A172 (cell line): ENCODE results near the gene S100A13. TPM values are rescaled to one million over a fixed set of nuclear protein-coding genes. Genes with fewer than 3 reads are reported as not detected.
A peak's percentile ranks its signal among the peaks of the same experiment; 100 is the strongest.

Source experiments
- DNase-seq: peaks from one replicate; pipeline ENCODE4 v3.0.0-alpha.2; 2015; ENCODE audit warnings: low spot score
- total RNA-seq: library from RNA; depleted of rRNA; stranded (reverse); fragments of >200 nt; shearing (Covaris generic); gene quantifications from 2 replicates; pipeline ENCODE4 v1.2.3, GENCODE V29; 2014

Gene S100A13
- total RNA-seq, 1 experiment from 2014 or later = 116 TPM

DNA sequence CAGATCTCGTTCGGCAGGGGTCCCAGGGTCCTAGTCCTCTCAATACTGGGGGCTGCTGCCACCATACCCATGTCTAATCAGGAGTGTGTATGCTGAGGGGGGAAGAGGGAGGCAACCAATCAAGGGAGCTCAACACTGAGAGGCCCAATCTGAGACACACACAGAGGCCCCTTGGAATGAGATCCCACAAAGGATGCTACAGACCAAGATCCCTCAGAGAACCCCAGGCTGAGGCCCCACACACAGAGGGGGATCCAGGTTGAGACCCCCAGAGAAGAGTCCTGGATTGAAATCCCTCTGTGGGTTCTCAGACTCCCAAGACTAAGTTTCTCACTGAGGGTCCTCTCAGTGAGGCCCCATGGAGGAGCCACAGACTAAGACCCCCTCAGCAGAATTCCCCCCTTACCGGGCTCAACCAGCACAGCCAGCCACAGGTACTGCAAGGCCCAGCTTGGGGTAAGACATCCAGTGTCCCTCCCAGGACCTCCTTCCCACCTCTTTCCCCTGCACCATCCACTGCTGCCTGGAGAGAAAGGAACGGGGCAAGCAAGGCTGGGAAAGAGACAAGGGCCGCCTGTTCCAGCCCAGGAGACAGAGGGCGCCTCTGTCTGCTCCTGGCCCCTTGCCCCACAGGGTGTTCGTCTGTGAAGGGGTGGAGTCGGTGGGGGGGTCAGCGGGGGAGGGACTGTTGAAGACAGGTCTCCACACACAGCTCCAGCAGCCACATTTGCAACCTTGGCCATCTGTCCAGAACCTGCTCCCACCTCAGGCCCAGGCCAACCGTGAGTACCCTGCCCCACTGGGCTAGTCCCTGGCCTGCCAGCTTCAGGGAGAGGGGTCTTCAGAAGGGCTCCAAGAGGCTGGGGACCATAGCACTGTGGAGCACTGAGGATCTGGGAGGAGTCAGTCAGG lies 666 bp upstream of the S100A13 start, which contains the start of gene S100A1:
TSS of gene S100A1 (plus strand) at position 720 of the 912 bp plus-strand sequence. CDS start 2,088 bp downstream, outside the sequence.
- DNase-seq = no peak

DNA sequence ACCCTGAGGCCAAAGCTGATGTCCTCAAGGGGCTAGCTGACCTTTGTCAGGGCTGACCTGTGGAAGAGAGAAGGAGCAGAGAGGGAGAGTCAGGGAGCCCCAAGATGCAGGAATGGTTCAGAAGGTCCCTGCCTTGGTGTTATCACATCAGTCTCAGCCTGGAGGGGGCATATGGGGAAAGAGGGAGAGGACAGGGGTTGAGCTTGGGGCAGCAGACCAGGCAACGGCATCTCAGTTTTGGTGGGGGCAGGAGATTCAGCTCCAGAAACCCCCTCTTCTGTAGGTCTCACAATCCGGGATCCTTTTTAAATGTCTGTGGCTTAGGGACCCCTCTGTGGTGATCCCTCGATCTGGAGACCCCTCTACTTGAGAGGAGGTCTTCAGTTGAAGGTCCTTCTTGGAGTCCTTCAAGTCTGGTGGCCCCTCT lies 815 bp downstream of the S100A13 start:
- DNase-seq = no peak

DNA sequence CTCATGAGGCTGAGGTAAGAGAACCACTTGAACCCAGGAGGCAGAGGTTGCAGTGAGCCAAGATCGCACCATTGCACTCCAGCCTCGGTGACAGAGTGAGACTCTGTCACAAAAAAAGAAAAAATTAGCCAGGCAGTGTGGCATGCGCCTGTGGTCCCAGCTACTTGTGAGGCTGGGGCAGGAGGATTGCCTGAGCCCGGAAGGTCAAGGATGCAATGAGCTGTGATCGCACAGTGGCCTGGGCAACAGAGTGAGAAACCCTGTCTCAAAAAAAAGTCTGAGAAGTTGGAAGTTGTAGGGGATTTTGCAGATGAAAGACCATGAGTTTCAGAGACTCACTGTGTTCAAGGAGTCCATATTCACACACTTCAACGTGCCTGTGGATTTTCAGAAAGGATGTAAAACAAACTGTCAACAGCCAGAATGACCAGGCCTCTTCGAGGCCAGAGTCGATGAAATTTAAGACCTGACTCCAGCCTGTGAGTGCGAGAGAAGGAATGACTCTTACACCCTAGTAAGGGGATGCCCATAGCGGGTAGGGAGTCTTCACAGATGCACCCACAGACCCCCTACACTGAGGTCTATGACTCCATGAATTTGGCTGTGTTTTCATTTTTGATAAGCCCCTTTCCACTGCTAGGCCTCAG lies 2.2 kb downstream of the S100A13 start:
- DNase-seq = no peak

DNA sequence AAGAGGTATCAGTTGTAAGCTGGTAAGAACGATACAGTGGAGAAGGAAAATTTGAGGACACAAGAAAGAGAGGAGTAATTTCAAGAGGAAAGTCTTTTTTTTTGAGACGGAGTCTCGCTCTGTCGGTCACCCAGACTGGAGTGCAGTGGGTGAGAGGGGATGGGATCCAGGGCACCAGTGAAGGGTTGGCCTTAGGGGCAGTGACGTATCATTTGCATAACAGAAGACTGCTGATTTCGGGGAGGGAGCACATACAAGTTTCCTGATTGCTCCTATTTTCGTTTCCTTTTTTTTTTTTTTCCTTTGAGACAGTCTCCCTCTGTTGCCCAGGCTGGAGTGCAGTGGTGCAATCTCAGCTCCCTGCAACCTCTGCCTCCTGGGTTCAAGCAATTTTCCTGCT lies 4.2 kb downstream of the S100A13 start:
- DNase-seq = no peak

DNA sequence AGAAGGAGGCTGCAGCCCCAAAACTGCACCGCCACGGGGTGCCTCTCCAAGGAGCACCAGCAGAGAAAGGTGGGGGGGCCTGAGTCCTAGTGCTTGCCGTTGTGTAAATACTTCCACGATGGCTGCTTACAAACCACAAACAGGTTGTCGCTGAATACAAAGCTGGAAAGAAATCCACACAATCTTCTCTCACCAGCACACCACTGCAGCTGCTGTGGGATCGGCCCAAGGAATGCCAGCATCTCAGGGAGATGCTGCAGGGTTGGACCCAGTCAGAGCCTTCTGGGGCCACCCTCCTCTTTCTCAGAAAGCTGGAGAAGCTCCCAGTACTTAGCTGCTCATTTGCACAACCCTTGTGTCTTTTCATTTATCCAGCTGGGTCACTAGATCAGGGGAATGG lies 8.1 kb downstream of the S100A13 start:
- no peak for DNase-seq

DNA sequence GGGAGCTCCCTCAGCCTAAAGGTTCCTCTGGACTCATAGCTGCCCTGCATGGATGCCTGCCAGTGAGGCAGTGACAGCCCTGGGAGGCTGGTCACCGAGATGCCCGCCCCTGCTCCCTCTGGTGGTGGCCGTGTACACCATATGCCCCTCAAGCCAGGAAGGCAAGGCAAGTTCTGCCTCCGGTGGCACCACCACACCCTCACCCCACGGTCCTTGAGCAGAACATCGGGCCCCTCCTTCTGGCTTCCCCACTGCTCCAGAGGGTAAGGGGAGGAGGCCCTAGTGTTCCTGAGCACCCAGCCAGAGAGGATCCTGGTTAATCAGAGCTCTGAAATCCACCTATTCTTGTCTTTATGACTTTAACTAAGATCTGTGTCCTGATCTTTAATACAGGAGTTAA lies 9.6 kb downstream of the S100A13 start:
- peak; percentile 62 for DNase-seq

DNA sequence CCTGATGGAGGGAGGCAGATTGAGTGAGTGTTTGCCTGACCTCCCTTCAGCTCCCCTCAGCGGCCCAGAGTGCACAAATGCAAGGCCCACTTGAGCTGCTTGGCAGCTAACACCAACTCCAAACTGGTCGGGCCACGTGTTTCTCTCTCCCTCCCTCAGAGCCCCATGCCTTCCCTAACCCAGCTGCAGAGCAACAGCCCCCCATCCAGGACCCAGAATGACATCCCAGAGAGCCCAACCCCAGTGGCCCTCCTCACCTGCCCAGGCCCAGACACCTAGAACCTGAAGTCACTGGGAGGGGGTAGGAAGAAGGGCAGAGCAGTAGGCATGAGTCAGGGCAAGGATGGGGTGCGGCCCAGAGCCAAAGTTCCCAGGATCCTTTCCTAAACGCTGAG lies 10.4 kb downstream of the S100A13 start:
- no peak for DNase-seq

DNA sequence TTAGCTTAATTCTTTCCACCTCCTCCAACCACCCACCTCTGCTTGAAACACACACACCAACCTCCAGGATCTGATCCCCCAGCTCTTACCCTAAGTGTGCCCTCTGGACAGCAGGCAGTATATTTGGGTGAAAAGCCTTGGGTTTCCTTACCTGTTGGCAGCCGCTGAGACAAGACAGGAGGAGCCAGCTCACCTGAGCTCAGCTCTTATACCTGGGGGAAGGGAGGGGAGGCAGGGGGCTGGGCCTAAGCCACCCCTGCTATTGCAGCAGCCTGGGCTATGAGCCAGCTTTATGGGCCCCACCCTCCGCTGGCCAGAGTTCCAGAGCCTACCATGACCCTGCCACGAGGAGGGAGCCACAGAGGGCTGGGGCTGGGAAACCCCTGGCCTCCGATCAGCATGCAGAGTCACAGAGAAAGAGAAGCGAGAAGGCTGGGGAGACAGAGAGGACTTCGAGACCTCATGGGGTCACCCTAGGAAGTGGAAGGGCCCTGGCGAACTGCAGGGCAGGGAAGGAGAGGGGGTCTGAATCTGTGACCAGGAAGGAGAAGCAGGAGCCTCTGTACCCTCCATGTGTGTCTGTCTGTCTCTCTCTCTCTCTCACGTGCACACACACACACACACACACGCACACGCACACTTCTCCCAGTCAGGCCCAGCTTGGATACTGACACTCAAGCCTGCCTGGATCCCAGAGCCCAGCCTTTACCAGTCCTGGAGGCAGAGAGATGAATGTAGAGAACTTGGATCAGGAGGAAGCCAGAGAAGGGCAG lies 11.0 kb downstream of the S100A13 start, which contains the start of gene S100A14:
TSS of gene S100A14 (minus strand) at position 182 of the 773 bp plus-strand sequence. CDS start 467 bp downstream, outside the sequence.
- no peak for DNase-seq

DNA sequence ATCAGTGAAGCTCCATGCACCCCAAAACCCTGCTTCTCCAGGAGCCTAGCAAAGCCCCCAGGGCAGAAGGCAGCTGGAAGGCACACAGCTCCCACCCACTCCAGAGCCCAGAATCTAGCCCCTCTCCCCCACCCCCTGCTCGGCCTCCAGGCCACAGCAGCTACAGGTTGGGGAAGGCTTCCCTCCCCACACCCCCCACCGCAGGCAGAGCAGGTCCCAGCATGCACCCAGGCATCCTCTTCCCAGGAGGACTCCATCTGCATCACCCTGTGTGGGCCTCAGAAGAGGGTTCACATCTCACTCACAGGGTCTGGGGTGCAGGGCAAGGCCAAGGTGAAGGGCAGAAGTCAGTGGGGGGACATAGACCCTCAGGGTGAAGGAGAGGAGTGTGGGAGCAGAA lies 11.9 kb downstream of the S100A13 start:
- no peak for DNase-seq

DNA sequence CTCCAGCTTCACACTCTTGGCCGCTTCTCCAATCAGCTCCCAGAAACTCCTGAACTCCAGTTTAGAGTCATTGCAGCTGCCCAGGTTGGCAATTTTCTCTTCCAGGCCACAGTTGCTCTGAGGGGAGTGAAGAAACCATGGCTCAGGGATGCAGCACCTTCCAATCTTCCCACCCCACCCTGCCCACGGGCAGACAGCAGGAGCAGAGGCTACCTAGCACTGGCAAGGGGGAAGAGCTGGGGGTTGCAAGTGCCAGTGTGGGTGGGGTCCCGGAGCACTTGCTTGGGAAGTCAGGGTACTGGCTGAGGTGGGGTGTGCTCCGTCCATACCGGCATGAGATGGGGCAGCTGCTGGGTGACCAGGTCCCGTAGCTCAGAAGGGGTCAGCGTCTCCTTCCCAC lies 12.4 kb downstream of the S100A13 start:
- no peak for DNase-seq

DNA sequence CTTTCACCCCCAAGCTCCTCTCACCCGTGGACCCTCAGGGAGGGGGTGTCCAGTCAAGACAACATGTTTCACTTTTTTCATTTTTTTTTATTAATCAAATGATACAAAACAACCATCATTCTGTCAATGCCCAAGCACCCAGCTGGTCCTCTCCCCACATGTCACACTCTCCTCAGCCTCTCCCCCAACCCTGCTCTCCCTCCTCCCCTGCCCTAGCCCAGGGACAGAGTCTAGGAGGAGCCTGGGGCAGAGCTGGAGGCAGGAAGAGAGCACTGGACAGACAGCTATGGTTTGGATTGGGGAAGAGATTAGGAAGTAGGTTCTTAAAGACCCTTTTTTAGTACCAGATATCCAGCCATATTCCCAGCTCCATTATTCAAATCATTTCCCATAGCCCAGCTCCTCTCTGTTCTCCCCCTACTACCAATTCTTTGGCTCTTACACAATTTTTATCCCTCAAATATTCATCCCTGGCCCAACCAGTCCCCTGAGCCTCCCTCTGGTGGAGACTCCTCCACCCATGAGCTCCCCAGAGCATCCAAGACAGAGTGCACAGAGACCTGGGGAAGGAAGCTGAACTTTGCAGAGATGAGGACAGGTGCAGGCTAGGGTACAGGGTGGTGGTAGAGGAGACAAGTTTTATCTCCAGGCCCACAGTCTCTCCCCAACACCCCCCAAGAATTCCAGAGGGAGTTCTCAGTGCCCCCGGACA lies 13.0 kb downstream of the S100A13 start:
- no peak for DNase-seq

DNA sequence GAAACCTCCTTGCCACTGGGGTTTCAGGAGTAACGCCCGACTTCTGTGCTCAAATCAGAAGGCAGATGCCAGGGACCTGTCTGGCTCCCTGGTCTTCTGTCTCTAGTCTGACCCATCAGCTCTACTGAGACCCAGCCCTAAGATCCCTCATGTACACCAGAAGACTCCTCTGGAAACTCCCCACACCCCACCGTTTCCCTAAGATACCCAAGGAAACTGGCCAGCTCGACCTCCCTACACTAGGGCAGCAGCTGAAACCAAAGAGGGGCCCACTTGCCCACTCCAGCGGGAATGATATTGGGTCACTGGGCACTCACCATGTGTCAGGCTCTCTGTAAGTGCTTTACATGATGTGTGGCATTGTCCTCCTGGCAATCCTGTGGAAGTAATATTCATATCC lies 13.9 kb downstream of the S100A13 start:
- no peak for DNase-seq

DNA sequence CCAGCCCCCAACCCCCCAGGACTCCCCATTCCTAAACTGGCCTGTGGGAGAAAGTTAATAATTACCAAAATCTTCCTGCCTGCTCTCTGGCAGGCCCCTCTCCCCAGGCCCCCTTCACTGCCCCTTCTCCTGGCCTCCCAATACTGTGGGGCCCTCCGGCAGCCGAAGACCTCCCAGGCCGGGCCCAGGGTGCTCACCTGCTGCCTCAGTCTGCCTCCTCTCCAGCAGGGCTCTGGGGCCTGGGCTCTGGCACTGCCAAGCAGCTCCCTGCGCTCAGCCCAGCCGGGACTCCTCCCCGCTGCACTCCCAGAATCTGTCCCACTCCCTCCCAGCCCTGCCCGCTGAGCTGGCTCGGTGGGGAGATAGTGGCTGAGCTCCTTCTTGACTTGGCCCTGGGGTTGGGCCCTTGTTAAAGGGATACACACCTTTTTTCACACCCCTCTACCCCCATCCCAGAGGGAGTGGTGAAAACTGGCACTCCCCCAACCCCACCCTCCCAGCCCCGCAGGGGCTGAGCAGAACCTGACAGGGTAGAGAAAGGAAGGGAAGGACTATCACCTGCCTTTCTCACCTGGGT lies 14.5 kb downstream of the S100A13 start, which contains the start of gene S100A16:
TSS of gene S100A16 (minus strand) at position 383 of the 577 bp plus-strand sequence. CDS start 4,986 bp downstream, outside the sequence.
- peak; percentile 79 for DNase-seq

DNA sequence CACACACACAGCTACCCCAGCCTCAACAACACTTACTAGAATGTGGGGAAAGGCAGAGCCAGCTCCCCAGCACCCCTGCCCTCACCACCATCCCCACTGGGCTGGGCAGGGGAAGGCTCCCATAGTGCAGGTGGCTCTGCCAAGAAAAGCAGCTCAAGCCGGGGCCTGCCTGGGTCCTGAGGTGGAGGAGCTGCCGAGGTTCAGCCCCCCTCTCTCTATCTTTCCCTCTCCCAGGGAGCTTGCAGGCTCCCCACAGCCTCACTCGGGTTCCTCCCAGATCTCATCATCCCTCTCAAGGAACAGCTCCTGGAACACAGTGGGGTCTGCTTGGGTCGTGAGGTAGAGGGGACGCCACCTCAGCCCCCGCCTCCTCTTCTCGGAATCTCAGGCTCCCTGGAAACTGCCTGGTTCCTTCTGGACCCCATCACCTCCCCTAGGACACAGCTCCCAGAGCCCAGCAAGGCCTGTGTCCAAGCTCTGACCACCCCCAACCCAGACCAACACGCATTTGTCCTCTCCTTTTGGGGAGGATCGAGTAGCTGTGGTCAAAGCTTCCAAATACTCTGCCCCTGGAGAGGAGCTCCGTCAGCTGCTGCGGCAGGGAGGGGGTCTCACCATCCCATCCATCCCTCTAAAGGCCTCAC lies 15.1 kb downstream of the S100A13 start:
- DNase-seq = no peak

DNA sequence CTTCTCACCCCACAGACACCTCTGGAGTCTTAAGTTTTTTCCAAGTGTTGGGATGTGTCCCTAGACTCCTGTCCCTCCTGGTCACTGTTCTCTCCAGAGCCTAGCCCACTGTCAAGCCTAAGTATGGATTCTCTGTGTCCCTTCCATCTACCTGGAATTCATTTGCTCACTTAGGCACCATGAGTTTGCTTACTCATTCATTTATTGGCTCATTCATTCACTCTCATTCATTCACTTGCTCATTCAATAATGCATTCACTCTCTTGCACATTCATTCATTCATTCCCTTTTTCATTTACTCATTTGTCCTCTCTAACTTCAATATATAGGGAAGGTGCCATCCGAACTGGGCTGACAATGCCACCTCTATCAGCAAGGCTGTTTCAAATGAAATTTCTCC lies 15.9 kb downstream of the S100A13 start:
- no peak for DNase-seq

DNA sequence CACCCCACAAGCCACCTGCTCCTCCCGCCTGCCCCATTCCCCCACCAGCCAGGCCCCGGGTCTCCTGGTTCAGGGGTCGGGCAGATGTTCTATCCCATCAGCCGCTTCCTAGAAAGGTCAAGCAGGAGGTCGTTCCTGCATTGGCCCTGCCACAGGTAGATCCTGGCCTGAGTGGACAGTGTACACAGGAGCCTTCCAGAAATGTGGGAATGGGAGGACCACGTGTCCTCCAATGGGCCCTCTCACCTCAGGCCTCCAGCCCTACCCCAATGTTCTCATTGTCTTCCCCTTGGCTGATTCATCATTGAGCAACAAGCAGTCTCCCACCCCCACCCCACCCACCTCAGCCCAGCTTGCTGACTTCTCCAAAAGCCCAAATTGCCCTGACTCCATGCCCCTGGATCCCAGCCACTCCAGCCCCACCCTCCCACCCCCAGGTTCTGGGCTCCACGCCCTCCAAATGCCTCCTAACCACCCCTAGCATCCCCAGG lies 16.4 kb downstream of the S100A13 start:
- peak; percentile 71 for DNase-seq

DNA sequence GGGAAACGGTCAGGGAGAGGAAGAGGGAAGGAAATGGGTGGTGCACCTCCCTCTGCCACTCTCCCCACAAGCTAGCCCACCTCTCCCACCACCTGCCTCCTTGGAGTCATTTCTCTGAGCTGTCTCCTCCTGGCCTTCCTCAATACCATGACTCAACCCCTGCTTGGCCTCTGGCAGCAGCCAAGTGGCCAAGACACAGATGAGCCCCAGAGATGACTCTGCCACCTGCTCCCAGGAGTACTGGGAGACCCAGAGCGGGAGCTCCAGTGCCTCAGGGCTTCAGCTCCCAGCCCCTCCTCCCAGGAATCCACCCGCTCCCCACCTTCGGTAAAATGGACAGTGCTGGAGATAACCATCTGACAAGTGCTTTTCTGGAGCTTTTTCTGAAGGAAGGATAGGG lies 17.0 kb downstream of the S100A13 start:
- peak; percentile 87 for DNase-seq

DNA sequence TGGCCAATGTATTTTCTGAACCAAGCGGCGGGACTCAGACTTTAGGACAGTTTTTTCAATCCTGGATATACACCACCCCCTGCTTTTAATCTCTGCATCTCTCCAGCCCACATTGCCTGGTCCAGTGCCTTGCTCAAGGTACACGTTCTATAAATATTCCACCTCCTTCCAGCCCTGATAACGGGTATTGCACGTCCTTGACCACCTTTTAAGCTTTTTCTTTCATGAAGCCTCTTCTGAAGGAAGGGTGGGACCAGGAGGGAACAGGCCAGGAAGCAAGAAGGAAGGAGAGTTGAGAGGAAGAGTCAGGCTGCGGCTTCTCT lies 17.8 kb downstream of the S100A13 start:
- peak; percentile 34 for DNase-seq

DNA sequence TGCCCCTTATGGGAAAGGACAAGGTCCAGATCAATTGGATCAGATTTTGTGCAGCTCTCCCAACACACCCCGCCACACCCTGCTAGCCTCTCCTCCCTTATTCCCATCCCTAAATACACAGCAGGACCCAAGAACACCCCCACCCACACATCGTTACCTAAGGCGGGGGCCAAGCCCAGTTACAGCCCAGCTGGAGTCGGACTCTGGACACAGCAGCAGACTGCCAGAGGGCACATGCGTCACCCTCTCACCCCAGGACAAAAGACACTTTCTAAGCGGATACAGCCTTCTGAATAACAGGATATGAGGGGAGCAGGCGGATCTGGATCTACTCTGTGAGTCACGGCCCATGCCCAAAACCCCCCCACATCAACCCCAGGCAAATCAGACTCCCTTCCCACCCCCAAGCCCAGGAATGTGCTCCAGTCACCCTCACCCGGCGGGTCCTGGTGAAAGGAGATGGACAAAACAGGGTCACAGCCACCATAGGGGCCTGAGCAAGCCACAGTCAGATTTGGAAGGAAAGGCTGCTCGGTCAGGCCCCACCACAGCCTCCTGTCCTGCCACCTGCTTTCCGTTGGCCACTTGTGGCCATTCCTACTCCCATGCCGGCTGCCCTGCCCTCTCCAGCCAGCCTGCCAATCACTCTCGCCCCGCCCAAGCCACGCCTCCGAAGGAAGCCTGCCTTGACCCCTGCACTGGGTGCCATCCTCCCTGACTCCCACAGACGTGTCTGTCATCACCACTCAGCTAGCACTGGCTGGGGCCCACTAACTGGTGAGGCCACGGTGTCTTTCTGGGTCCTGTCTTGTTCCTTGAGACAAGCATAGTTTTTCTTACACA lies 18.3 kb downstream of the S100A13 start:
- peak; percentile 98 for DNase-seq
